ENCODE data around the gene AGBL1. TPM values are rescaled to one million over a fixed set of nuclear protein-coding genes. Genes with fewer than 3 reads are reported as not detected.
A peak's percentile ranks its signal among the peaks of the same experiment; 100 is the strongest.

Gene AGBL1
- polyA plus RNA-seq, 4 donors: 0.06 to 0.15 (median 0.10) TPM

DNA sequence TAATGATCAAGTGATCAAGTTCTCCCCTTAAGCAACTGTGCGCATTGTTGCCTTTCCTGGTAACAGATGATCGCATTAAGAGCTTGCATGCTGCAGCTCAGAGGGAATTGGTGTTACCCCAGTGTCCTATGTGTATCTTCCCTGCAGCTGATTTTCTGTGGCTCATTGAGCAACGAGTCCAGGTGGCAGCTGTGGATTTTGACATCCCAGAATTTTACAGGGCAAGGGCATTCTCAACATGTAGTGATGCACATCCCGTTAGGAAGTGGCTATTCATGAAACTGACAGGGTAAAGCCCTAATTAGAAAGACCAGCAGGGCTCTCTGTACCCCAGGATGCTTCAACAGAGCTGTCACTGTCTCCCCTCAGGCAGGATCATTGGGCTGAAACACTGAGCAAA lies 232.8 kb downstream of the AGBL1 start:
- no peak for DNase-seq (ENCODE audit: low read depth in 4 of 4, low spot score in 3 of 4)

DNA sequence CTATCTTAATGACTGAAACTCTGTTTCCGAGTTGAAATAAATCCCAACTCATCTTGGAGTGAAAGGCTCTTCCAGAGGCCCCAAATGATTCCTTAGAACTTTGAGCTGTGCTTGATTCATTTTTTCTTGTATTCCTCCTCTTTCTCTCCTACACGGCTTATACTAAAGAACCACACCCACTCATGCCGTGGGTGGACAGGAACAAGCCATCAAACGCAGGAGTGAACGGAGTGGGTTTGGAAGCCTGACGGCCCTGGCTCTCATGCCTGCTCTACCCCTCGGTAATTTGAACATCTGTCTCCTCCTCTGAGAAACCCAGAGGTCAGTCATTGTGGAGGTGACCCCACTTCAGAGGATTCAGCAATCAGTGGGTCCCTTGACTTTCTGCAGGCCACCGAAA lies 236.5 kb downstream of the AGBL1 start:
- DNase-seq (ENCODE audit: low read depth in 4 of 4, low spot score in 3 of 4): no peak

DNA sequence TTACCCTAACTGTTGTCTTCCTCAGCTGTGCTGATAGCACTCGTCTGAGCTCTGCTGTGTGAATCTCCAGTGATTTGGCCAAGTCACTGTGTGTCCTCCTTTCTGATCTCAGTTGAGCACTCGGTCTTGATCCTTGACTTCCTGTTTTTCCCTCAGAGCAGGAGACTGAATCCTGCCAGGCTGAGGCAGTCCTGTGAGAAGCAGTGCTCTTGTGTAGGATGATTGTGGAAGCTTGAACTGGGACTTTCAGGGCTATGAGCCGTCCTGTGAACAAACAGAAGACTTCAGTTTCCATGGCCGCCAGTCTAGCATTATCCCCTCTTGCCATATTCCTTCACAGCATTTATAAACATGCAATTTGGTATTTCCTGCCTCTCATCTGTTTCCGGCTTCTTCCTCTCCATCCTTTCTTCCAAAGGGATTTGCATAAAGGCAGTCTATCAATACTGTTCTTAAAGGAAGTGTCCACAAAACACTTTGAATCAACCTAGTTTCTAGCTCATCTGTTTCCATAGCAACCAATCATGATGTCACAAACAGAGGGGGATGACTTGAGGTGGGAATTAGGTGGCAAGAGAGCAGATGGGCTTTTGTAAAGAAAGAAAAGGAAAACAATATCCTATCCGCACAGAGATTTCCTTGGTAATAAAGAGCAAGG lies 237.2 kb downstream of the AGBL1 start:
- no peak for DNase-seq (ENCODE audit: low read depth in 4 of 4, low spot score in 3 of 4)

DNA sequence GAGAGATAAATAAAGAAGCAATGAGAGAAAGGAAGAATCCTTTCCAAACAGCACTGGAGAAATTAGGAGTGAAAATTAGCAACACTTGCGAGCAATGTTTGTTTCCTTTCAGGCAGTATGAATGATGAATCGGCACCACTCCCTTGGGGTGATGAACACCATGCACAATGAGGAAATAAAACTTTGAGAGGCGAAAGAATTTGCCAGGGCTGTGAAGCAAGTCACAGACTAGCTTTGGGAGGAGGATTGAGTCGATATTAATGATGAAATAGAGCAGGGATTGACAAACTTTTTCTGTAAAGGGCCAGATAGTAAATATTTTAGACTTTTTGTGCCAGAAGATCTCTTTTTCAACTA lies 237.7 kb downstream of the AGBL1 start:
- DNase-seq (ENCODE audit: low read depth in 4 of 4, low spot score in 3 of 4): no peak

DNA sequence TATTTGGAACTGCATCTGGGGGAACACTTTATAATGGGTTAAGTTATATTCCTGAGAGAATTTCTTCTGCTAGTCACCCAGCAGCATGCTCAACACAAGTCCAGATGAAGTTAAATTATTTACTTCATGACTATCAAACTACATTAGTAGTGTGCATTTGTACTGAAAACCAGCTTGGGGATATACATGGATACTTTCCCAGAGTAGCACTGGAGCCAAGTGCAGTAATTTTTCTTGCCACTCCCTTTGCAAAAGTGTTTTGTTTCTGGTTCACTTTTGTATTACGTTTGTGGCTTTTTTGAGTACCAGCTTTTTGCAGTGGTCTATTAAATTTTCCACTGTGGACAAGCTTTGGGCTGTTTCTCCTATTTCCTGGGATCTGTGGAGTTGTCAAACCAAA lies 243.0 kb downstream of the AGBL1 start:
- DNase-seq (ENCODE audit: low read depth in 4 of 4, low spot score in 3 of 4): no peak

DNA sequence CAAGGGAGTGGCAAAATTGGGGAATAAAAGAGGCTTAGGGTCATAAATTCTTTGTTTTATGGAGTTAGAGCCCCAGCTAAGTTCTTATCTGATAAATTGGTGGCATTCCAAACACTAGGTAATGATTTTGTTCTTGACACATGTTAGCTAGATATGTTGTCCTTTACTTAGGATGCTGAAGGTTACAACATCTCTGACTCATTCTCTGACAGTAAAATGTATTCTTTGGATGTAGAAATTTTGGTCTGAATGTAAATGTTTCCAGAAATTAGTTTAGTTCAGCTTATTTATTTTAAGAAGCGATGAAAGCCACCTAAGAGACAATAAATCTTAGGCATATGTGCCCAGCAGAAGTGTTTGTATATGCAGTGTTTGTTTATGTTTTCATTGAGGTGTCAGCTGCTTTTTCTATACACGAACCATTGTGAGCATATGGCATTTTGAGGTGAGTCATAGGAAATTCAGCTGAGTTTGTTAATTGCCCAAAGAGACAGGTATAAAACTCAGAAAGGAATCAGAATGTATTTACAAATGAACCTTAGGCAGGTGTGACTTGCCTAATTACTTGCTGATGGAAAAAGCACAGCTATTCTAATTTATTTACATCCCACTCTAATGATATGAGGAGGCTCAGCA lies 247.7 kb downstream of the AGBL1 start:
- no peak for DNase-seq (ENCODE audit: low read depth in 4 of 4, low spot score in 3 of 4)

DNA sequence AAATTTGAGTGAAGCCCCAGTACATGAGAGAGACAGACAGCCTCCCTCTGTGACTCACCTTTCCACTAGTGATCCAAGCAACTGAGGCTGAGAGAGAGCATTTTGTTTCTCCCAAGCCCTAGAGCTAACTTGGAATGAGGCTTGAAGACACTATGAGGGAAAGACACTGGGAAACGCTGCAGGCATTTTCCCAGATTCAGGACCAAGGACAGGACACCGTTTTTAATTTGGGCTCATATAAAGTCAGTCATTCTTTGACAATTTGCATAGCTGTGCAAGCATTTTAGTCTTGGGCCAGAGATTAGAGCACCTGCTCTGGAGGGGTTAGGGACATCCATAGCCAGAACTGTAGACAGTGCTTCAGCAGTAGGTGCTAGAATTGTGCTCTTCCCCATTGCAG lies 249.0 kb downstream of the AGBL1 start:
- no peak for DNase-seq (ENCODE audit: low read depth in 4 of 4, low spot score in 3 of 4)

DNA sequence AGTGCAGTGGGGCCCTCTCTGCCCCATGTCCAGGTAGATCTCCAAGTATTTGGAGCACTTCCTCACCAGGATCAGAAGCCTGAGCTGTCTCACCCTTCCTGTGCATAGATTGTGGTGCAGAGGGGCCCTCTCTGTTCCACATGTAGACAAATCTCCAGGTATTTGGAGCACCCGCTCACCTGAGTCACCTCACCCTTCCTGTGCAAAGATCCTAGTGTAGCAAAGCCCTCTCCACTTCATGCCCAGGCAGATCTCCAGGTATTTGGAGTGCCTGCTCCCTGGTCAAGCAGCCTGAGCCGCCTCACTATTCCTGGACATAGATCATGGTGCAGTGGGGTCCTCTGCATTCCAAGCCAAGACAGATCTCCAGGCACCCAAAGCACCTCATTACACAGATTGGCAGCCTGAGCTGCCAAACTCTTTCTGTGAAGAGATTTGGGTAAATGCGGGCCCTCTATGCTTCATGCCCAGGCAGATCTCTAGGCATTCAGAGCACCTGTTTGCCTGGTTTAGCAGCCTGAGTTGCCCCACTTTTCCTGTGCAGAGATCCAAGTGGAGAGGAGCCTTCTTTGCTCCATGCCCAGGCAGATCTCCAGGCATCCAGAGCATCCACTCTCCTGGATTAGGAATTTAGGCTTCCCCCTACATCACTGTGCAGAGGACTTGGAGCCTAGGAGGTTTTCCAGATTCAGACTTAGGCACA lies 249.8 kb downstream of the AGBL1 start:
- DNase-seq (ENCODE audit: low read depth in 4 of 4, low spot score in 3 of 4): no peak

DNA sequence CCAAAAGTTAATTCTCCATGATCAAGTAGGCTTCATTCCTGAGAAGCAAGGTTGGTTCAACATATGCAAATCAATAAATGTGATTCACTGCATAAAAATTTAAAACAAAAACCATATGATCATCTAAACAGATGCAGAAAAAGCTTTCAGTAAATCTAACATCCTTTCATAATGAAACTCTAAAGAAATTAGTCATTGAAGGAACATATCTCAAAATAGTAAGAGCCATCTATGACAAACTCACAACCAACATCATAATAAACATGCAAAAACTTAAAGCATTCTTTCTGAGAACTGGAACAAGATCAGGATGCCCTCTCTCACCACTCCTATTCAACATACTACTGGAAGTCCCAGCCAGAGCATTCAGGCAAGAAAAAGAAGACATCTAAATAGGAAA lies 254.1 kb downstream of the AGBL1 start:
- no peak for DNase-seq (ENCODE audit: low read depth in 4 of 4, low spot score in 3 of 4)

DNA sequence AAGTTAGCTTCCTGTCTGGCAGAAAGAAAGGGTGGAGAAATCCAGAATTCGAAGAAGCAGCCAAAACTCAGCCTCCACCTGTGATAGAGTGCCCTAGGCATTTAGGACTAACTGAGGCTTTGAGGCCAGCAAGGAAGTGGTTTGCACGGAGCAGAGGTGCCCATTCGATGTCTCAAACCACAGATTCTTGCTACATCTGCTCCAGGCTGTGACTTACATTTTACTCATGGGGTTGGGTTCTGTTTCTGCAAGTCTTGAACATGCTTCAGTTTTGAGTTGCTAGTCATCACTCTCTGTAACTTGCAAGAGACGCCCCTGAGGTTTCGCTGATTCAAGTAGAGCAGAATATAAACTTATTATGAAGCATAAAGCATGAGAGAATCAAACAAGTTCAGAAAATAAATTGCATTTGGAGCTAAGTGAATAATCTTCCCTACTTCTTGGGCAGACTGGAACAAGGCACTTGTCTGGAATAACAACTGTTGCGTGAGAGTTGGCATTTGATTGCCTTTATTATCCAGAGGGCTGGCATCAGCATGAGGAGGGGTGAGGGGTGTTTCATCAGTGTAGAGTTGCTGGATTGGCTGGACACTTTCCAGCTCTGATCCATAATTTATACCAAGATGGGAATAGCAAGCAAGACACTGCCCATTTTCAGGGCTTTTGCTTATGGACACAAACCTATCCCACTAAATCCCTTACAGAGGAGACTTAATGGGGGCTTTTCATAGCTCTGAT lies 256.5 kb downstream of the AGBL1 start:
- DNase-seq (ENCODE audit: low read depth in 4 of 4, low spot score in 3 of 4): no peak

DNA sequence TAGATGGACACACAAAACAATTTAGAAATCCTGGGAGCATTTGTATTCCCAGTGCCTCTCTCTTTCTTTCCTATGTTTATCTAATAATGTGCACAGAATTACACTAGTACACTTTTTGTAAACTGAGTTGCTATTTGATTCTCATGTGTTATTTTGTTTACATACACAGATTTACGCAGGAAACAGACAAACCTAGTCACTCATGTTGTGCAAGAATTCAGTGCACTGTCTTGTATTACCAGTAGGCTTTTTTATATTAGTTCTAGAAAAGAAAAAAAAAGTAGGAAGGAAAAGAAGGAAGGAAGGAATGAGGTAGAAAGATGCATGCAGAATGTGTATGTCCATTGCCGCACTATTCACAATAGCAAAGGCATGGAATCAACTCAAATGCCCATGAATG lies 257.4 kb downstream of the AGBL1 start:
- DNase-seq (ENCODE audit: low read depth in 4 of 4, low spot score in 3 of 4): no peak

DNA sequence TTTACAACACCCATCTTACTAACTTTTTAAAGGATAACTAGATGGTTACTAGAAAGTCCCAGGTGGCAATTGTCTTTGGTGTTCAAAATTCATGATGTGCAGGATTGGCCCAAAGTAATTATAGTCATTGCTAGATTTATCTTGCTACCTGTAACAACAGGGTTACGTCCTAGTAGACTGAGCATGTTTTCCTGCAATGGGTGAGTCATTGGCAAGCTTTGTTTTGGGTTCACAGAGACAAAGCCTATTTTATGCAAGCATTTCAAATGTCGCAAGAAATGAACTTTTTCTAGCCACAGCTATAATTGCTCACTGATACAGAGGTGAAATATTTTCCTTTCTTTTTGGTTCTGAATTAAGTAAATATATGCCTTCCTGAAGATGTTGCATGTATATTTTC lies 267.6 kb downstream of the AGBL1 start:
- no peak for DNase-seq (ENCODE audit: low read depth in 4 of 4, low spot score in 3 of 4)

DNA sequence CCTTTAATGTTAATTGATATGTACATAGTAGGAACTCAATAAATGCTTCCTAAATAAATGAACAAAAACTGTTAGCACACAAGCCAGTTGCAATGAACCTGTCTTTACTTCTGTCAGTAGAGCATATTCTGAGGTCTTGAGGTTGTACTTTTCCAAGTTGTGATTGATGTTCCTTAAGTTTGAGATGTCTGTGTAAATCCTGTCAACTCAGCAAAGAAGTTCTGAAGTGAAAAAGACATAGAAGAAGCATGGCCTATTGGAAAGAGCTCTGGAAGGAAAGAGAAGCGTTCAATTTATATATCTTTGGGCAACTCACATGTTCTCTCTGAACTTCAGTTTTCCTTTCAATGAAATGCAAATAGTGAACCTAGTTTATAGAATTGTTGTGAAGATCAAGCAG lies 269.9 kb downstream of the AGBL1 start:
- no peak for DNase-seq (ENCODE audit: low read depth in 4 of 4, low spot score in 3 of 4)

DNA sequence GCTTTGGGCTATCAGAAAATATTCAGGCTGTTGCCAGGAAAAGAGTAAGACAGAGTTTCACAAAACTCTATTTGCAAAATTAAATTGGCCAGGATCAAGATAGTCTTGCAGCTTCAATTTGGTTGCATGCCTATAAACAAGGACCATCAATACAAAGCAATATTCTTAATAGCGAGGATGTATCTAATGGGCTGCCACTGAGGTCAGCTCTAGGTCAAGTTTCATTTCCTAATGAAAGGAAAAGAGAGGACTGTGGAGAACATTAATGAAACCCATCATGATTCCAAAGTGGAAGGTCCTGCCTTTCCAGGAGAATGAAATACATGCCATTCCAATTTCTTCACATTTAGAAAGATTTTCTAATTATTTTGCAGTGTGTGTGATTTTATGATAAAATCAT lies 273.5 kb downstream of the AGBL1 start:
- no peak for DNase-seq (ENCODE audit: low read depth in 4 of 4, low spot score in 3 of 4)

DNA sequence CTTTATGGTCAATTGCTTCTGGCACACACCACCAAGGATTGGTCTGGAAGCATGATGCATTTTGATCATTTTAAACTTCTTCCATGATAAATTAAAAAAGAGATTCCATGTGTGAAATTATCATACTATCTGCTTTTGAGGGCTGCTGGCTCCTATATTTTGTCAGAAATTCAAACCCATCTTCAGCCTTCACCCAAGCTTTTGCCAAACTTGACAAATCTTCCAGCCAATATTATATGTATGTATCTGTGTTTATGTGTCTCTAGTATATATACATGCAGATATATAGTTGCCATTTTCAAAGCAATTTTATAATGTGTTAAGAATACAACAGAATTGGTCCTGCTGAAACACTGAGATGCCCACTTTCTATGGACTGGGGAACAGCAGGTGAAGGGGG lies 275.7 kb downstream of the AGBL1 start:
- no peak for DNase-seq (ENCODE audit: low read depth in 4 of 4, low spot score in 3 of 4)

DNA sequence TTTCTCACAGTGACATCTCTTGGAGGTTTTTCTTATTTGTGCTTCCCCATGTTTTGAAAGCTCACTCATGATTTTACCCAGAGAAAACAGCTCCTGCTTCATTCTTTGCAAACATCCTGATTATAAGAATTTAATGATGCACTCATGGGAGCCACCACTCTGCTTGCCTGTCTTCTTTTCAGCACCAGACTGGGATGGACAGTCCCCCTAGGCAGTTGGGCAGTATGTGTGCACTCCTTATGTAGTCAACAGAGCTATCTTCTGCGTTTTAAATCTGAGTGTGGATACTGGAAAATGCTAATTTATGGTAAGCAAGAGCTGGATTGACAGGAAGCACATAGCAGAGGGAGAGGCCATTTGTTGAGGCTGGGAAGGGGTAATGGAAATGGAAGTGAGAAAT lies 276.1 kb downstream of the AGBL1 start:
- DNase-seq (ENCODE audit: low read depth in 4 of 4, low spot score in 3 of 4): no peak

DNA sequence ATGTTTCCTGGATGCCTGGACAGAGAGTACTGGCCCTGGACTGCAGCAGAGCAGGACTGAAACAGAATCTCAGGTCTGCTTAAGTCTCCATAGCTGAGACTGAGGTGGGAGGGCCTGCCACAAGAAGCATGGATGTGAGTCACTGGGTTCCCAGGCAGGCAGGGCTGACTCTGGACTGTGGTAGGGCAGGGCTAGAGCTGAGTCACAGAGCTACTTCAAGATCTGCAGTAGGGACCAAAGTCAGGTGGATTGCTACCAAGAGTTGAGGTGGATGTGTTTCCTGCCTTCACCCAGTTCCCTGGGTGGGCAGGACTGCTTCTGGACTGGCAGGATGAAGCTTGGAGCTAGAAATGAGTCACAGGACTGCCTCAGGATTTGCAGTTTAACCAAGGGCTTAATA lies 282.9 kb downstream of the AGBL1 start:
- no peak for DNase-seq (ENCODE audit: low read depth in 4 of 4, low spot score in 3 of 4)

DNA sequence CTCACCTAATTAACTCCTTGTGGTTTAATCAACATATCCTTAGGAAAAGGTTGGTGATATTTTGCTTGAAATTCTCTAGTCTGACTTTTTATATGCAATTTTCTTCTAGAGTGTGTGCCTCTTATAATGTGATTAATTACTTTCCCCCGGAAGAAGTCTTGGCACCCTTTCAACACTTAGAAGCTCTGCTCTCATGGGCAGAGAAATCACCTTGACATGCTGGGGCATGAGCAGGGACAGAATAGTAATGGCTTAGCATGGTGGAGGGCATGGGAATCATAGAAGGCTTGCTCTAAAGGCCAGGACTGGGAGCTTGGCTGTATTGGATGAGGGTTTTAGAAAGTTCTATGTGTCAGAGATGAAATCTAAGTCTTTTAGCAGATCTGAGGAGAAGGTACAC lies 293.5 kb downstream of the AGBL1 start:
- DNase-seq (ENCODE audit: low read depth in 4 of 4, low spot score in 3 of 4): no peak

DNA sequence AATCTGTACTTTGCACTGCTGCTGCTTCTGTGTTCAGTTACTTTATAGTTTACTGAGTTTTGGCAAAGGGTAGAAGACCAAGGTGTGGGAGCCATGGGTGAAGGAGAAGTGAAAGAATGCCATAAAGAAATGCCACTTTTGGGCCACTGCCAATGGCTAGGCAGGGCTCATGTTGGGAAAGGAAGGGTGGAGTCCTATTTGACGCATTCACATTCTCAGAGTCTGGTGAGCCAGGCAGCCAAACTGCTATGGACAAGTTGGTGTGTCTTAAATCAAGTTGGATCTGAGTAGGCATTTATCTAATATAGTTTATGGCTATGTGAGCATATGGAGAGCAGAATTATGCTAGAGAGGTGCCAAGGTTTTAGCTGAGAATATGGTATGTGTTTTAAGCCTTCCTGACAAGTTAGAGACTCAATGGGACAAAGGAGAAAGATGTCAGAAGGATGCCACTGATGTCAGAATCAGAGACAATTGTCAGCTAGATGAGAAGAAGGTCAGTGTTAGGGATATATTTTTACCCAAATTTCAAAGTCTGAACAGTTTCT lies 296.1 kb downstream of the AGBL1 start:
- DNase-seq (ENCODE audit: low read depth in 4 of 4, low spot score in 3 of 4): no peak

DNA sequence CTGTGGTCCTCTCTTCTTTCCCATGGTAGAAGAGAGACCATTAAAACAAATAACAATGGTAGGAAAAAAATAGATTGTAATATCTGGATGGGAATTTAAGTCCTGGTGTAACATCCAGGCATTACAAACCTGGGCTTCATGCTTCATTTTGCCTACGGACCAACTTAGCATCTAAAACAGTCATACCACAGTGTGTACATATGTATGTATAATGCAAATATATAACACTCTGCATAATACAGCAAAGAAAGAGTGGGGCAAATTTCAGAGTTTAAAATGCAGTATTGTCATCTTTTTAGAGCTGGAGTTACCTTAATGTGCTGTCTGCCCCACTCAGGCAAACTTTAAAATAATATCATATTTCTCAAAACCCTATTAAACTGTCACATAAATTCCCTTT lies 298.2 kb downstream of the AGBL1 start:
- no peak for DNase-seq (ENCODE audit: low read depth in 4 of 4, low spot score in 3 of 4)

DNA sequence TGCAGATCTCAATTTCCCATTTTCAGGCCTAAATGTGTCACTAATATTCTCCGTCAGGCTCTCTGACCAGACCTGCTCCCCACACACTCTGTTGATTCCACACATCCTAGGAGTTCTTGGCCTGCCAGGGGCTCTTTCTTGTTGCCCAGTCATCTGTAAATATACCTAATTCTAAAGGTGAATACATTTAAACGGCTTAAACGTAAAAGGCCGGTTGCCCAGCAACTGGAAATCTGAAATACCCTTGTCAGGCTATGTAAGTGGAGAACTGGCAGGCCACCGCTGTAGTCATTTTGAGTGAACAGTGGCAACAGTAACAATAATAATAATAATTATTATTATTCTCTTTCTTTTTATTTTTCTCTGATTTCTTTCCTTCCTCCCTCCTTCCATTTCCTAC lies 302.7 kb downstream of the AGBL1 start:
- peak in 1 of 4 donors; percentile 12 for DNase-seq (ENCODE audit: low read depth in 4 of 4, low spot score in 3 of 4)
